NCI-H524 treated with DMSO at 0.1 percent for 48 hours (cell line): ENCODE measurements around the gene VWA8.
"Not testable (repeated sequence)": the region's sequence is repeated elsewhere in the genome, so short reads cannot be mapped to it uniquely, and the experiment has no call there.

ENCODE experiments used
- DNase-seq: peaks from one replicate; lab custom pipeline; 2025; lab: John Stamatoyannopoulos, UW

Gene VWA8

DNA sequence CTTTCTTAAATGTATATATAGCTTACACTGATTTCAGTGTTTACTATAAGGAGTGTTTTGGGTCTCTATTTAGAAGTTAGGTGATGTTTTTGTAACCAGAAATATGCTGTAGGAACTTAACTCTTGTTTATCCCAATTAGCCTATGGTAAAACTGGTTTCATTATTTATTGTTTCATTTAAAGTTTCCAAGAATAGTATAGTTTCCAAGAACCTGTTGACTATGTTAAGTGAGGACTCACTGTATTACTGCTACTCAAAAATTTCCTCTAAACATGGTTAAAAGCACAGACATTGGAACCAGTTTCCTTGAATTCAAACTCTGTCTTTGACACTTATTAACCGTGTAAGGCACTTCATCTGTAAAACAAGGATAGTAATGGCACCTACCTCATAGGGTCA lies 316.2 kb downstream of the VWA8 start:
- no peak for DNase-seq

DNA sequence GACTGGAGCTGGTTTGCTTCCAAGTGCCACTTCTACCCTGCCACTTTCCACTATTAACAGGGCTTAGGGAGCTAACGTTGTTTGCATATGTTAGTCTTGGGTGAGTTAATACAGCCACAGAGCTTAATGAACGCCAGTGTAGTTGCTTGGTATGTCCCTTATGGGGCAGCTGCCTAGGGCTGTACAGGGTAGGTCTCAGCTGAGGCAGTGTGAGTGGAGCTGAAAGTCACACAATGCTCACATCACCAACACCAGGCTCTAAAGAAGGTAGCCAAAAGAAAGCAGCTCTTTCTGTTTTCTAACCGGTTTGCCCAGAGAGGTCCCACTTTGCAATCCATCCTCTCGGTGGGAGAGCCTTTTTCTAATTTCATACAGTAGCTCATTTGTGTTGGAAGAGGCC lies 317.4 kb downstream of the VWA8 start:
- no peak for DNase-seq

DNA sequence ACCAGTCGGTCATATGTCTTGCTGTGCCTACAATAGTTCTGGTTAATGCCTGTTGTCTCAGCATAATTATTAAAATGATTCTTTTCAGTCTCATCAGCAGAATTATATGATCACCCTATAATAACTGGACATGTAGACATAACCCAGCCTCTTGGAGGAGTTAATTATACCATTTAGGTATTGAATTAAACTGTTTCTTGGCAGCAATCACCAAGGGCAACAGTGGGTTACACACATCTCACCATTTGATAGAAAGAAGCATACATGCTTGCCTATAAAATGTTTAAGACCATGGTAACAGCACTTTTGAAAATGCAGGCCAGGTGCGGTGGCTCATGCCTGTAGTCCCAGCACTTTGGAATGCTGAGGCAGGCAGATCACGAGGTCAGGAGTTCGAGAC lies 318.9 kb downstream of the VWA8 start:
- no peak for DNase-seq

DNA sequence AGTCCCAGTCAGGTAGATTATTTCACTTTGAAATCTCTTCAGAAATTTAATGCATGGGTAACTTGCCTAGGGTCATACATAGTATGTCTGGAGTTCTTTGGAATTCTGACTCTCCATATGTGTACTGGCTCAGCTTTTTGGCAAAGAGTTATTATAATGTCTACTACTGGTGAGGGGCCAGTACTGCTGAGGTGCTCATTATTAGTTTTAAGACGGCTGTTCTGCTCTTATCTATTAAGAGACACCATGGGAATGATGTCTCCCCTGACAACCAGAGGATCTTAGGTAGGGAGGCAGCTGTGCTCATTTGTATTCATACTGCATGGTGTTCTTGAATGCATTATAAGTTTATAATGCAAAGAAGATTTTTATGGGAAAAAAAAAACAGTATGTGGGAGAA lies 319.5 kb downstream of the VWA8 start:
- DNase-seq = no peak

DNA sequence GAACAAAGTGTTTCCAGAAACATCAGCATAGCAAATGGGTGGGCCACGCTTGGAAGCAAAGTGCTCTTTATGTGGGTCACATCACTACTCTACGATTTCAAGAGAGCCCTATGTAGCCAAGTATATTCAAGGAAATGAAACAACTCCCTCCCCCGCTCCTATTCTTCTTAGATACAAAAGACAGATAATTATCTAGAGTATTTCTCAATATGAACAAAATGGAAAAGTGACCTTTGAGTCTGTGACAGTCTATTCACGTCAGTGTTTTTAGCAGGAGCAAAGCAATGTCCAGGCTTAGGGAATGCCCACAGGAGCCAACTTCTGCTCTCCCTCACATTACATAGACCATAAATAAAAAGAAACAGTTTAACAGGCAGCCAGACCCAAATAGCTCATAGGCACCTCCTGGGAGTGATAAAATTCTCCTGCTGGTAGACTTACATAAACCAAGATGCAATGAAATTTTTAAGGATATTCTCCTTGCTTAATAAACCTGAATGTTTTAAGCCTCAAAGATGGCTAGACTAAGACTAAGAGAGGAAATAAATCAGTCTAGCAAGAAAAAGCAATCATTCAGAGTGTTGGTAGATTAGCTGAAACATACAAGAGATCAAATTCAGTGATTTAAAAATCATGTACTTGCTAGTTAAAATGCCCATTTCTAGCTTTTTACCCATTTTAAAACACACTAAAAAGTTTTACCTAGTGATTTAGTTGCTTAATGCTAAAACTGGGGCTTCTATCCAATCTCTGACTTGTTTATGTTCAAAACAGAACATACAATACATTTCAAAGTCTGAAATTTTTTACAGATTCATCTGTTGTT lies 320.7 kb downstream of the VWA8 start:
- DNase-seq = no peak

DNA sequence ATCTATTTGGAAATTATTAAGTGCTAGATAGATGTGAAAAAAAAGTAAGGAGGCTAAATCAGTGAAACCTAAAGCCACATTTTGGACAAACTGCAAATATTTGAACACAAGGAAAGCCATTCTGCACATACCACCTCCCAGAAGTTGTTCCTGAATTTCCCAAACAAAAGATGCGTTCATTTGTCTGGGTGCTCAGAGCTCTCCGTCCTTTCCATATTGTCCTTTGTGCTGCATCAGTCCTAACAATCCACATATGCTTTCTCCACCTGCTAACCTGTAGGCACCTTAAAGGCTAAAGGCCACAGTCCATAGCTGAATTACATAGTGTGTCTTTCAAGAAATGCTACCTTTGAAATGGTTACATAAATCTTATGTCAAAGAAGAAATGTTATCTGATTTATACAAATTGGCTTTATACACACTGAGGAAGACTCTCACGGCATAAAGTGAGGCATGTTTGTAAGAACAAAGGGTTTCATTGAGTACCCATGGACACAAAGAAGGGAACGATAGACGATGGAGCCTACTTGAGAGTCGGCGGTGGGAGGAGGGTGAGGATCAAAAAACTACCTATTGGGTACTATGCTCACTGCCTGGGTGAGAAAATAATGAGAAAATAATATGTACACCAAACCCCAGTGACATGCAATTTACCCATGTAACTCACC lies 321.5 kb downstream of the VWA8 start:
- DNase-seq = no peak

DNA sequence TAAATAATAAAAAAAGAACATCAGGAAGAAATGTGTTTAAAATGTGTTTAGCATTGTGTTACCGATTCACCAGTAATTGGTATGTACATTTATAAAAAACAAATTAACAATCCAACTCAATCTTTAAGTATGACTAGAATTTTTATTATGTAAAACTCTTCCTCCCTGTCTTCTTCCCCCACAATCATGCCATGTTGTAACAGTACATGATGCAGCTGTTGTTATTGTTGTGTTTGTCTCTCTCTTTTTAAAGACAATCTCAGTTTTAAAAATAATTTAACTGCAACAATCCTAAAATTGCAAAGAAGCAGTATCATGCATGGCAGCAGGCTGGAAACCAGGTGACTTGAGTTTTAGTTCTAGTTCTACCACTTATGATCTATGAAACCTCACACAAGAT lies 323.3 kb downstream of the VWA8 start:
- no peak for DNase-seq

DNA sequence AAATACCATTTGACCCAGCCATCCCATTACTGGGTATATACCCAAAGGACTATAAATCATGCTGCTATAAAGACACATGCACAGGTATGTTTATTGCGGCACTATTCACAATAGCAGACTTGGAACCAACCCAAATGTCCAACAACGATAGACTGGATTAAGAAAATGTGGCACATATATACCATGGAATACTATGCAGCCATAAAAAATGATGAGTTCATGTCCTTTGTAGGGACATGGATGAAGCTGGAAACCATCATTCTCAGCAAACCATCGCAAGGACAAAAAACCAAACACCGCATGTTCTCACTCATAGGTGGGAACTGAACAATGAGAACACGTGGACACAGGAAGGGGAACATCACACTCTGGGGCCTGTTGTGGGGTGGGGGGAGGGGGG lies 323.9 kb downstream of the VWA8 start:
- not testable (repeated sequence) for DNase-seq

DNA sequence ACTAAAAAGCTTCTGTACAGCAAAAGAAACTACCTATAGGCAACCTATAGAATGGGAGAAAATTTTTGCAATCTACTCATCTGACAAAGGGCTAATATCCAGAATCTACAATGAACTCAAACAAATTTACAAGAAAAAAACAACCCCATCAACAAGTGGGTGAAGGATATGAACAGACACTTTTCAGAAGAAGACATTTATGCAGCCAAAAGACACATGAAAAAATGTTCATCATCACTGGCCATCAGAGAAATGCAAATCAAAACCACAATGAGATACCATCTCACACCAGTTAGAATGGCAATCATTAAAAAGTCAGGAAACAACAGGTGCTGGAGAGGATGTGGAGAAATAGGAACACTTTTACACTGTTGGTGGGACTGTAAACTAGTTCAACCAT lies 324.3 kb downstream of the VWA8 start:
- not testable (repeated sequence) for DNase-seq

DNA sequence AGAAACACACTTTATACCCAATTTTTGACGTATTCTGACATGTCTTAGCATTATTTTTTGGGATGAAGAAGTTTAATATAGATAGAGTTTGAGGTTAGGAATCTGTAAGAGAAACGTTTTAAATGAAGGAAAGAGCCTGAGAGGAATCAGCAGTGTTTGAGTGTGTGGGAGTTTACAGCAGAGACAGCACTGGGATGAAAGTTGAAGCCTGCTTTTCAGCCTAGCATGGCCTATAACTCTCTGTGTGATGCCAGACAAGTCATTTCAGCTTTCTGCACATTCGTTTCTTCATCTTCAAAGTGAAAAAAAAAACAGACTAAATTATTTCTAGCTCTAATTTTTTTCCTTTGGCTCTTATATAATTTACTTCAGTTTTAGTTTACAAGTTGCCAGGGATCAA lies 326.5 kb downstream of the VWA8 start:
- DNase-seq = no peak

DNA sequence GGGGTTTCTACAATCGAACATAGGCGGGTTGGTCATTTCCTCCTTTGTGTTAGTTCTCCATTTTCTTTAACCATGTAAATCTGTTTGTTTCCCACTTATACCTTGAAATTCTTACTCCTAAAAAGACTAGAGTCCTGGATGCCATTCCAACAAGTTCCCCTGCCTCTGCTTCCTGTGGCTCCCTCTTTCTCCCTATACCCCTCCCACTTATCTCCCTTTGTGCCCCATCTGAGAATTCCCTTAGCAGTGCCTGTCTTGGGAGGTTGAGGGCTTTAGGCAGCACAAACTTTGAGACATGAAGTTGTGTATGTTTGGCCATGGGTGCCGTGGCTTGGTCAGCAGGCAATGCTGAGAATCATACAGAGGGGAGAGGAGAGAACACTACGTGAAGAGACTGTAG lies 327.1 kb downstream of the VWA8 start:
- DNase-seq = no peak

DNA sequence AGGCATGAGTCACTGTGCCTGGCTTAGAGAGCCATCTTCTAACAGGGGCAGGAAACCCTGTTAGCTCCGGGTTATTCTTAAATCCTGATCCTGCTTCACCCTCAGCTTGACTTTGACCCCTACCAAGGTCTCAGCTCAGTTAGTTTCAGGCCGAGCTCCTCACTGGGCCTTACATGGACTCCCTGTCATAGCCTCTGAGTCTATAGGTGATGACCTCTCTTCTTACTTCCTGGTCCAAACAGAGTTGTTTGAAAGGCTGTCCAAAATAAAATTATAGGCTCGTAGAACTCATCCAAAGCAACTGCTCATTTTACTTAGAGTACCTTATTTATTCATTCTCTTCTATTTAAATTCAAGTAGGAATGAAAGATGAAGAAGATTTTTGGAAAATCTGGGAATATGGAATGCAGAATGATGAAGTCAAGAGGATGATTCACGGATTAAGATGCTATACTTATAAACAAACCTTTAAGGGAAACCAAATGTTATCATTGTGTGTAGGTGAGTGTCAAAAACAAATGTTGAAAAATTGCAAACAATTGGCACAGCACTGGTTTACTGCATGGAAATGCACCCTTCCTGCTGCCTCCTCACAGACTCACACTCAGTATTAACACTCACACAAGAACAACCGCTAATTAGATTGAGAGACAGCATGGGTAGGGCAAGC lies 329.5 kb downstream of the VWA8 start:
- DNase-seq = no peak

DNA sequence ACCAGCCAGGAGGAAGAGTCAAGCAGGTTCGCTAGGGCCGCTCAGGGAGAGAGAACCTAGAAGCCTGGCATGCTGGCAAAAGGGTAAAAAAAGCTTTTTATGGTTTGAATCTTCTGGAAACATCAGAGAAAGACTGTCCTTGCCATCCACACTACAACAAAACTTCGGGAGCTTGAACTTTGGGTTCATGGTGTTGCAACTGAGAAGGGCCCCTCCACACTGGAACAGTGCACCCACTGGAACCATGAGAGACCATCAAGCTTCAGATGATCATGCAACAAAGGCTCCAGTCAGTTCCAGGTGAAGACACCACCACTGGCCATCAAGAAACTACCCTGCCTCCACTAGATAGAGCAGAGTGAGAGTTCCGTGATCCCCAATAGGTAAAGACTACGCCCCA lies 333.5 kb downstream of the VWA8 start:
- no peak for DNase-seq

DNA sequence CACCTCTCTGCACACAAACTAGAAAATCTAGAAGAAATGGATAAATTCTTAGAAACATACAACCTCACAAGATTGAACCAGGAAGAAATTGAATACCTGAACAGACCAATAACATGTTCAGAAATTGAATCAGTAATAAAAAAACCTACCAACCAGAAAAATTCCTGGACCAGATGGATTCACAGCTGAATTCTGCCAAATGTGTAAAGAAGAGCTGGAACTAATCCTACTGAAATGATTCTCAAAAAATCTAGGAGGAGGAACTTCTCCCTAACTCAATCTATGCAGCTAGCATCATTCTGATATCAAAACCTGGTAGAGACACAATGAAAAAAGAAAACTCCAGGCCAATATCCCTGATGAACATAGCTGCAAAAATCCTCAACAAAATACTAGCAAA lies 336.9 kb downstream of the VWA8 start:
- DNase-seq = no peak

DNA sequence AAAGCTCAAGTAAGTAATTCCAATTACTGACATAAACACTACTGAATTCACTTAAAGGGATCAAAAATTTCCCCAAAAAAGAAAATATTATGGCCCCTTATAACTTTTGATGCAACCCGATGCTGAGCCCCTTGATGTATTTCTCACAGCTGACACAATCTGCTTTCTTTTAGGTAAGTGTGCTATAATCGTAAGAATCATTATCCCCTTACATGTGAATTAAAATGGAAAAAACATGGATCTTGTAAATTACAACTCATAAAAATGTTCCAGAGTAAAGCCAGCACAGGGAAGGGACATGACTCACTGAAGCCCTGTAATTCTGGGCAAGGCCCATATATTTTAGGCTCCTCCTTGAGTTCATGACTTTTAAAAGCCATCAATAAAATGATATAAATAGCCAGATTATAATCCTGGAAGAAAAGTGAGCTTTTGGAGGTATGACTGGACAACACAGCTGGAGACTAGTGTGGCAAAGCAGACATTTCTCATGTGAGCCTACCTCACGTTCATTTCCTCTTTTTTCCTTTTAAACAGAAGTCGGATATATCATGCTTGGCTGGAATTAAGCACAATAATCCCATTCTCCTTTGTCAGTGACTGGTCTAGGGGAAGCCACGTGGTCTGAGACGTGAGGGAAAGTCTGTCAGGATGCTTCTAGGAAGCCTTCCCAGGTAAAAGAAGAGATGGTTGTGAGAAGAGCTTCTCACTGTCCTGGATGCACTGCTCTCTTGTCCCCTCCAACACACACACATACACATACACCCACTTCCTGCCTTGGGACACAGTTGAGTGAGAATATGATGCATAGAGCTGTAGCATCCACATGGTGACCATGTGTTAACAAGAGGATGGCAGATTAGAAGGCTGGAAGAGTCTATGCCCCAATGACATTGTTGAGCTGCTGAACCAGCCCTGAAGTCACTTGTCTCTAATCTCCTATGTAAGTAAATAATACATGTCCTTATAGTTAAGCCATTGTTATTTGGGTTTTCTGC lies 338.2 kb downstream of the VWA8 start:
- no peak for DNase-seq

DNA sequence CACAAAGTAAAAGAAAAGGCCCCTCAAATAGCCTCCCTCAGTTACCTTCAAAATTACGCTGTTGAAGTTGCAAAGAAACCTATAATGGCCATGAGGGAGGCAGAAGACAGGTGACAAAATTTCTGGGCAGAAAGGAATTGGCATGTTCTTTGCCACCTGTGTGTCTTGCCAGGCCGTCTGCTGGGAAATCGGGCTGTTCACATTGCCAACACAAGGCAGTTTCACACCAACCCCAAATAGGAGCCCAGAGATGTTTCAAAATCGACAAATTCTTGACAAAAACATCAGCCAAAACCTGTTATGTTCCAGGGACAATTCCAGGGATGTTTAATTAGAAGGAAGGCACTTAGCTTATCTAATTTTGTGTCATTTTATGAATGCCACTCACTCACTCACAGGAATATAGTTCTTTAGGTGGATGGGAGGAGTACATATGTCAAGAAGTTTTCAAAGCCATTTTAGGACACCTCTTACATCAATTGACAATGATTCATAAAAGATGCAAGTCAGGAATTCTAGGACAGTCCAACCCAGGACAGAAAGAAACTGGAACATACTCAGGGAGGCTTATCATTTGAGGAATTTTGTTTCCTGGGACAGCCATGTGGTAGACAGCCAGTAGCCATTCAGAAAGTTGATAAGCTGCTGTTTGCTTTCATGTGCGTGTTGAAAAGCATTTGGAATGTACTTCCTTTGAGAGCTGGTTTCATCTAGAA lies 339.0 kb downstream of the VWA8 start:
- DNase-seq = no peak

DNA sequence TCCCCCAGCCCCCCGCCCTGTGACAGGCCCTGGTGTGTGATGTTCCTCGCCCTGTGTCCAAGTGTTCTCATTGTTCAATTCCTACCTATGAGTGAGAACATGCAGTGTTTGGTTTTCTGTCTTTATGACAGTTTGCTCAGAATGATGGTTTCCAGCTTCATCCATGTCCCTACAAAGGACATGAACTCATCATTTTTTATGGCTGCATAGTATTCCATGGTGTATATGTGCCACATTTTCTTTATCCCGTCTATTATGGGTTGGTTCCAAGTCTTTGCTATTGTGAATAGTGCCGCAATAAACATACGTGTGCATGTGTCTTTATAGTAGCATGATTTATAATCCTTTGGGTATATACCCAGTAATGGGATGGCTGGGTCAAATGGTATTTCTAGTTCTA lies 343.3 kb downstream of the VWA8 start:
- not testable (repeated sequence) for DNase-seq

DNA sequence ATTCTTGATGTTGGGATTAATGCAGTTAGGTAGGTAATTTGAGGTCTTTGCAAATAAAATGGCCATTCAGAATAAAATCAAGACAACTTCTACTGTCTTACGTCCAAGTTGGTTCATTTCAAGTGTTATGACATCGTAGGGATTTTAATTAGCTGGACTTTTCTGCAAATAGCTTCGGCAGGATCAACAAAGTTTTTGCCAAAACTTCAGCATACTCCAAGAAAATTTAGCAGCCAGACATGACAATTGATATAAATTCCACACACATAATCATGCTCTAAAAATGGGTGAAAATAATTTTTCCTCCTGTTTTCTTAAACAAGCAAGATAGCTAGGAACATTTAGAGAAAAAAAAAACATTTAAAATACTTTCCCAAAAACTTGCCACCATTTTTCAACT lies 344.8 kb downstream of the VWA8 start:
- DNase-seq = no peak

DNA sequence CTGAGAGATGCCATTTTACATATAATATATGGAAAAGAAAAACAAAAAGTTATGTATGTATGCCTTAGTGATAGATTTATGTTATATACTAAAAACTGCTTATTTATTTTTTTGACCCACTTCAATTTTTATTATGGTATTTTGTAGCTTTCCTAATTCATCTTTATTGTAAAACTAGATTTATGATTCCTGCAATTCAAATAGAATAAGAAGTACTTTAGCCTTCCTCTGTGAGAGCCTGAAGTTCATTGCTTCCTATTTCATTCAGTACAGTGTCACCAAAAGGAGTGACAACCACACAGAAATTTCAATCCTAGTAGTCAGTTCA lies 345.4 kb downstream of the VWA8 start:
- no peak for DNase-seq

DNA sequence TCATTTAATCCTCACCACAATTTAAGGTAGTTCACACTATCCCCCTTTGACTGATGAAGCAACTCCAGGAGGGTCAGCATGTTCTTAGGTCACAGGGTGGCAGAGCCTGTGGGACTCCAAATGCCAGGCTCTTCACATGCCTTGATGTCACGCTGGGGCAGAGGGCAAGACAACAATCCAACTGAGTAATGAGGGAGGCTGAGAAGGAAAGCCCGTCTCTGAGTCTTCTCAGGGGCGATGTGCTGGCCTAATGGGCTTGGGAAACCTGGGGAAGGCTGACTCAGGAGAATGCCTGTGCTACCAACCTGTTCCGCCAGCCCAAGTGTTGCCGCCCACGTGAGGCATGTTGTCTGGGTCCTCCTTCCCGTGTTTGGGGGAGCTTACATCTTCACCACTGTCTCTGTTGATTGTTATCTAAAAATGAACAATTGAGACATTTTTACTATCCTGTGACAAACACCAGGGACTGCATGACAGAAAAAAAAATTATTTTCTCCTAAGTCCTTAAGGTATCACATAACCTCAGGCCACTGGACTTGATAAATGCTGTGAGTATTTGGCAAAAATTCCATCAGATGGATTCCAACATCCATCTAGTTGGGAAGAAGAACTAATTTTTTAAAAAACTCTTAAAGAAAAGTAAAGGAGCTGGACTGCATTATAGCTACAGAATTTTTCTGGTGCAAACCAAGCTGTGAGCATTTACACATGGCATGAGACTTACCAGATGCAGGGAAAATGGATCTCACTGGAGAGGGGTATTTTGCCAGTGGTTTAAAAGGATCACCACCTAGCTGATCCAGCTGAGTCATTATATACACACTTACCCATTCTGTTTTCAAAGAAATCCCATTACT lies 346.0 kb downstream of the VWA8 start:
- DNase-seq = no peak
